ENCODE measurements around the gene DCTN2. TPM values are rescaled to one million over a fixed set of nuclear protein-coding genes. Genes with fewer than 3 reads are reported as not detected.

The DCTN2 gene
- total and polyA plus RNA-seq, 4 donors = 60.0 to 110 (median 84.2) TPM

DNA sequence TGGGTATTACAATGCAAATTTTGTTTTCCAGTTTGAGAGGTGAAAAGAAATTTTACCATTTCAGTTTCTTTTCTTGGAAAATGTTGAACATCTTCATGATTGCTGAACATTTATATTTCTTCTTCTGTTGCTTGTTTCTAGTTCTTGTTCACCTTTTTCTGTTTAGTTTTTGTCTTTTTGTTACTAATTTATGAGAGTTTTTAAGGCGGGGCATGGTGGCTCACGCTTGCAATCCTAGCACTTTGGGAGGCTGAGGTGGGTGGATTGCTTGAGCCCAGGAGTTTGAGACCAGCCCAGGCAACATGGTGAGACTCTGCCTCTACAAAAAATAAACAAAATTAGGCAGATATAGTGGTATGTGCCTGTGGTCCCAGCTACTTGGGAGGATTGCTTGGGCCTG, 13.5 kb upstream of the DCTN2 start:
- H3K27me3 ChIP-seq (ENCODE audit: control insufficient read depth in 3 of 3, insufficient read depth in 3 of 3, low read length in 2 of 3) = no peaks in the 10 kb centered on the region
- no peaks in the 10 kb centered on the region for H3K36me3 ChIP-seq (ENCODE audit: control insufficient read depth in 4 of 4, insufficient read depth in 4 of 4, low read length in 4 of 4)
- no peak overlapping the region for H3K9ac ChIP-seq (ENCODE audit: insufficient read depth in 1 of 2, low read length in 2 of 2)
- H3K9me3 ChIP-seq (ENCODE audit: control insufficient read depth in 4 of 4, insufficient read depth in 3 of 4, low read length in 3 of 4) = no peaks in the 10 kb centered on the region
- ATAC-seq (ENCODE audit: insufficient read depth, low FRiP score) (no peak), DNase-seq (no peak)
- no peak overlapping the region for H3K27ac ChIP-seq (ENCODE audit: low read depth in 1 of 2, low read length in 1 of 2)
- TF ChIP-seq, protein P1, sequence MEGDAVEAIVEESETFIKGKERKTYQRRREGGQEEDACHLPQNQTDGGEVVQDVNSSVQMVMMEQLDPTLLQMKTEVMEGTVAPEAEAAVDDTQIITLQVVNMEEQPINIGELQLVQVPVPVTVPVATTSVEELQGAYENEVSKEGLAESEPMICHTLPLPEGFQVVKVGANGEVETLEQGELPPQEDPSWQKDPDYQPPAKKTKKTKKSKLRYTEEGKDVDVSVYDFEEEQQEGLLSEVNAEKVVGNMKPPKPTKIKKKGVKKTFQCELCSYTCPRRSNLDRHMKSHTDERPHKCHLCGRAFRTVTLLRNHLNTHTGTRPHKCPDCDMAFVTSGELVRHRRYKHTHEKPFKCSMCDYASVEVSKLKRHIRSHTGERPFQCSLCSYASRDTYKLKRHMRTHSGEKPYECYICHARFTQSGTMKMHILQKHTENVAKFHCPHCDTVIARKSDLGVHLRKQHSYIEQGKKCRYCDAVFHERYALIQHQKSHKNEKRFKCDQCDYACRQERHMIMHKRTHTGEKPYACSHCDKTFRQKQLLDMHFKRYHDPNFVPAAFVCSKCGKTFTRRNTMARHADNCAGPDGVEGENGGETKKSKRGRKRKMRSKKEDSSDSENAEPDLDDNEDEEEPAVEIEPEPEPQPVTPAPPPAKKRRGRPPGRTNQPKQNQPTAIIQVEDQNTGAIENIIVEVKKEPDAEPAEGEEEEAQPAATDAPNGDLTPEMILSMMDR (IDR thresholded peaks at IDR 0.05; ENCODE audit: control extremely low read depth, extremely low read depth) = no peak
- no peak overlapping the region for H3K4me3 ChIP-seq
- WGBS, 2 donors = 94 to 97% methylated on average over 2 of the region's 2 CpGs
- no peaks in the 10 kb centered on the region for H3K4me1 ChIP-seq (ENCODE audit: control insufficient read depth in 5 of 5, insufficient read depth in 5 of 5, low read length in 5 of 5)

DNA sequence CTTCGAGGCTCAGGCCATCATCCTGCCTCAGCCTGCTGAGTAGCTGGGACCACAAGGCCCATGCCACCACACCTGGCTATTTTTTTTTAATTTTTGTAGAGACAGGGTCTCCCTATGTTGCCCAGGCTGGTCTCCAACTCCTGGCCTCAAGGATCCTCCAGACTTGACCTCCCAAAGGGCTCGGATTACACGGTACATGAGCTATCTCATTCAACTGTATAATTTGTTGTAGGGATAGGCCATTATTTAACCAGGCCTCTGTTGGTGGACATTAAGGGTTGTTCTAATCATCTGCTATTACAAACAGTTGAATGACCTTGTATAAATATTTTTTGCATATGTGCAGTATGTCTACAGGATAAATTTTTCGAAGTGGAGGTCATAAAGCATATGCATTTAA, 11.9 kb upstream of the DCTN2 start:
- ATAC-seq (ENCODE audit: insufficient read depth, low FRiP score) (no peak), DNase-seq (no peak)
- Histone ChIP-seq H3K4me3 (no peak overlapping the region), H3K27ac (ENCODE audit: low read depth in 1 of 2, low read length in 1 of 2) (no peak overlapping the region), H3K9me3 (ENCODE audit: control insufficient read depth in 4 of 4, insufficient read depth in 3 of 4, low read length in 3 of 4) (no peaks in the 10 kb centered on the region), H3K36me3 (ENCODE audit: control insufficient read depth in 4 of 4, insufficient read depth in 4 of 4, low read length in 4 of 4) (no peaks in the 10 kb centered on the region), H3K9ac (ENCODE audit: insufficient read depth in 1 of 2, low read length in 2 of 2) (no peak overlapping the region), H3K27me3 (ENCODE audit: control insufficient read depth in 3 of 3, insufficient read depth in 3 of 3, low read length in 2 of 3) (peaks cover 0 to under 1% (median 0%) of the 10 kb centered on the region in 3 donors), H3K4me1 (ENCODE audit: control insufficient read depth in 5 of 5, insufficient read depth in 5 of 5, low read length in 5 of 5) (peaks cover 0 to 4% (median 0%) of the 10 kb centered on the region in 5 donors)
- TF ChIP-seq, protein P1 (IDR thresholded peaks at IDR 0.05; ENCODE audit: control extremely low read depth, extremely low read depth) = no peak
- WGBS, 2 donors = 88 to 92% methylated on average over 4 of the region's 4 CpGs

DNA sequence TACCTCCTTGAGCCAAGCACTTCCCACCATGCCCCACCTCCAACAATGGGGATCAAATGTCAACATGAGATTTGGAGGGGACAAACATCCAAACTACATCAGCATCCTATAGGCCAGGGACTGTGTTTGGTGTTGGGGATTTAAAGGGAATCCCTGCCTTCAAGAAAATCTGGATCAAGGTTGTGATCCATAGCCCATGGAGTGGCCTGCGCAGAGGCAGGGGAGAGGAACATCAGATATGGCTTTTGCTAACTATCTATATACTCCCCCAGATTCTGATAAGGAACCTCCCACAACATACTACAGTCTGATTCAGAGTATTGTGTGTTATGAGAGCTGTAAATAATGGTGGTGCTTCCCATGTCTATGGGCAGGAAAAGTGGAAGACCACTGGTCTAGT, 7.9 kb upstream of the DCTN2 start:
- peaks cover 0 to 23% (median 9%) of the 10 kb centered on the region in 3 donors for H3K27me3 ChIP-seq (ENCODE audit: control insufficient read depth in 3 of 3, insufficient read depth in 3 of 3, low read length in 2 of 3)
- no peaks in the 10 kb centered on the region for H3K36me3 ChIP-seq (ENCODE audit: control insufficient read depth in 4 of 4, insufficient read depth in 4 of 4, low read length in 4 of 4)
- DNase-seq (no peak), ATAC-seq (ENCODE audit: insufficient read depth, low FRiP score) (no peak)
- H3K4me3 ChIP-seq = no peak overlapping the region
- no peak overlapping the region for H3K27ac ChIP-seq (ENCODE audit: low read depth in 1 of 2, low read length in 1 of 2)
- peaks cover 0 to 5% (median 0%) of the 10 kb centered on the region in 5 donors for H3K4me1 ChIP-seq (ENCODE audit: control insufficient read depth in 5 of 5, insufficient read depth in 5 of 5, low read length in 5 of 5)
- TF ChIP-seq, protein P1 (IDR thresholded peaks at IDR 0.05; ENCODE audit: control extremely low read depth, extremely low read depth) = no peak
- 98 to 100% methylated on average over 1 of the region's 1 CpG for WGBS, 2 donors
- no peaks in the 10 kb centered on the region for H3K9me3 ChIP-seq (ENCODE audit: control insufficient read depth in 4 of 4, insufficient read depth in 3 of 4, low read length in 3 of 4)
- H3K9ac ChIP-seq (ENCODE audit: insufficient read depth in 1 of 2, low read length in 2 of 2) = no peak overlapping the region

DNA sequence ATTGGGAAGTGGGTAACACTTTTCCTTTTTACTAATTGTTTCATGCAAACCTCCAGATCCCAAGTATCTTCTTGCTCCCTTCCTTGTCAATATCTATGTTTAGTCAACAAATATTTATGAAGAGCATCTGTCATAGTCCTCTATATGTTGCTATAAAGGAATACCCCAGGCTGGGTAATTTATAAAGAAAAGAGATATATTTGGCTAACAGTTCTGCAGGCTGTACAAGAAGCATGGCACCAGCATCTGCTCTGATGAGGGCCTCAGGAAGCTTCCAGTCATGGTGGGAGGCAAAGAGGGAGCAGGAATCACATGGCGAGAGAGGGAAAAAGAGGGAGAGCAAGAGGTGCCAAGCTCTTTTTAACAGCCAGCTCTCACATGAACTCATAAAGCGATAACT, 7.5 kb upstream of the DCTN2 start:
- no peak overlapping the region for H3K4me3 ChIP-seq
- no peaks in the 10 kb centered on the region for H3K36me3 ChIP-seq (ENCODE audit: control insufficient read depth in 4 of 4, insufficient read depth in 4 of 4, low read length in 4 of 4)
- H3K27ac ChIP-seq (ENCODE audit: low read depth in 1 of 2, low read length in 1 of 2) = no peak overlapping the region
- no peak for ATAC-seq (ENCODE audit: insufficient read depth, low FRiP score)
- TF ChIP-seq, protein P1 (IDR thresholded peaks at IDR 0.05; ENCODE audit: control extremely low read depth, extremely low read depth) = no peak
- H3K4me1 ChIP-seq (ENCODE audit: control insufficient read depth in 5 of 5, insufficient read depth in 5 of 5, low read length in 5 of 5) = peaks cover 0 to 5% (median 0%) of the 10 kb centered on the region in 5 donors
- no peak for DNase-seq
- H3K9ac ChIP-seq (ENCODE audit: insufficient read depth in 1 of 2, low read length in 2 of 2) = no peak overlapping the region
- 94 to 95% methylated on average over 2 of the region's 2 CpGs for WGBS, 2 donors
- peaks cover 0 to 26% (median 11%) of the 10 kb centered on the region in 3 donors for H3K27me3 ChIP-seq (ENCODE audit: control insufficient read depth in 3 of 3, insufficient read depth in 3 of 3, low read length in 2 of 3)
- H3K9me3 ChIP-seq (ENCODE audit: control insufficient read depth in 4 of 4, insufficient read depth in 3 of 4, low read length in 3 of 4) = no peaks in the 10 kb centered on the region

Measured in lung (tissue), 12 donors.